ENCODE data around the gene PRDM16.
"Not testable (repeated sequence)": the region's sequence is repeated elsewhere in the genome, so short reads cannot be mapped to it uniquely, and the experiment has no call there.

PRDM16 gene

GRCh38 chr1:3272321-3273045 lies 203.5 kb downstream of the PRDM16 start:
- DNase-seq: no peak

- no peak for DNase-seq
Measured at GRCh38 chr1:3273447-3273846, 204.4 kb downstream of the PRDM16 start.

- DNase-seq: no peak
Measured at GRCh38 chr1:3274972-3275371, 206.0 kb downstream of the PRDM16 start.

GRCh38 chr1:3275471-3276340 lies 206.7 kb downstream of the PRDM16 start:
- DNase-seq: no peak

- DNase-seq: no peak
Measured at GRCh38 chr1:3276341-3276800, 207.4 kb downstream of the PRDM16 start.

GRCh38 chr1:3277011-3277471 lies 208.0 kb downstream of the PRDM16 start:
- no peak for DNase-seq

- DNase-seq: no peak
Measured at GRCh38 chr1:3277623-3278022, 208.6 kb downstream of the PRDM16 start.

- no peak for DNase-seq
Measured at GRCh38 chr1:3278416-3279181, 209.6 kb downstream of the PRDM16 start.

- DNase-seq: no peak
Measured at GRCh38 chr1:3279182-3279470, 210.1 kb downstream of the PRDM16 start.

- no peak for DNase-seq
Measured at GRCh38 chr1:3281735-3282134, 212.7 kb downstream of the PRDM16 start.

- no peak for DNase-seq
Measured at GRCh38 chr1:3282186-3282585, 213.2 kb downstream of the PRDM16 start.

GRCh38 chr1:3282656-3283430 lies 213.8 kb downstream of the PRDM16 start:
- no peak for DNase-seq

GRCh38 chr1:3283849-3284248 lies 214.8 kb downstream of the PRDM16 start:
- no peak for DNase-seq

- DNase-seq: no peak
Measured at GRCh38 chr1:3284691-3285090, 215.7 kb downstream of the PRDM16 start.

- no peak for DNase-seq
Measured at GRCh38 chr1:3285106-3285740, 216.2 kb downstream of the PRDM16 start.

- DNase-seq: not testable (repeated sequence)
Measured at GRCh38 chr1:3287095-3287494, 218.1 kb downstream of the PRDM16 start.

GRCh38 chr1:3287656-3288160 lies 218.7 kb downstream of the PRDM16 start:
- no peak for DNase-seq

GRCh38 chr1:3289502-3289901 lies 220.5 kb downstream of the PRDM16 start:
- no peak for DNase-seq

GRCh38 chr1:3290438-3290837 lies 221.4 kb downstream of the PRDM16 start:
- DNase-seq: no peak

- no peak for DNase-seq
Measured at GRCh38 chr1:3290915-3291314, 221.9 kb downstream of the PRDM16 start.

- no peak for DNase-seq
Measured at GRCh38 chr1:3292051-3292722, 223.2 kb downstream of the PRDM16 start.
